RWPE2 (cell line): ENCODE data around the gene FGF1.
A peak's percentile ranks its signal among the peaks of the same experiment; 100 is the strongest.

Experiments
- ATAC-seq: fragments of 200-7000 bp; cut with Tn5 transposase; 3 replicates; pipeline ENCODE4 v1.9.1; 2021; ENCODE audit warnings: low read depth
- DNase-seq: peaks from one replicate; pipeline ENCODE4 v3.0.0-alpha.2; 2020; ENCODE audit warnings: low spot score
- H3K27ac ChIP-seq: fragments of 450-650 bp; 2 replicates; pipeline ENCODE4 v1.5.1; 2017; ENCODE audit warnings: mild to moderate bottlenecking; ENCODE audit not compliant: poor library complexity, severe bottlenecking
- H3K27me3 ChIP-seq: fragments of 250-450 bp; sonication (Bioruptor Pico); 2 replicates; pipeline ENCODE4 v1.5.1; 2021; ENCODE audit warnings: mild to moderate bottlenecking, moderate library complexity; ENCODE audit not compliant: insufficient read depth, poor library complexity, severe bottlenecking
- H3K36me3 ChIP-seq: fragments of 250-450 bp; sonication (Bioruptor Pico); 2 replicates; pipeline ENCODE4 v1.5.1; 2020; ENCODE audit warnings: low read depth, mild to moderate bottlenecking, moderate library complexity
- H3K4me1 ChIP-seq: fragments of 250-450 bp; sonication (Bioruptor Pico); 2 replicates; pipeline ENCODE4 v1.5.1; 2021; ENCODE audit warnings: mild to moderate bottlenecking, moderate library complexity; ENCODE audit not compliant: insufficient read depth, poor library complexity, severe bottlenecking
- H3K4me3 ChIP-seq: fragments of 250-450 bp; sonication (Bioruptor Pico); 2 replicates; pipeline ENCODE4 v1.5.1; 2021; ENCODE audit warnings: mild to moderate bottlenecking, moderate library complexity; ENCODE audit not compliant: severe bottlenecking
- H3K9me3 ChIP-seq: fragments of 250-450 bp; sonication (Bioruptor Pico); 2 replicates; pipeline ENCODE4 v1.5.1; 2021; ENCODE audit warnings: mild to moderate bottlenecking, moderate library complexity; ENCODE audit not compliant: severe bottlenecking
- CTCF ChIP-seq: fragments of 450-650 bp; IDR thresholded peaks from one replicate; pipeline ENCODE4 v1.5.1; 2017; ENCODE audit warnings: mild to moderate bottlenecking, moderate library complexity; ENCODE audit not compliant: poor library complexity, severe bottlenecking

FGF1 gene

GRCh38 chr5:142701673-142702311 lies 15.9 kb upstream of the FGF1 start:
- no peak for TF ChIP-seq CTCF
- no peak for ATAC-seq
- no peaks in the 10 kb centered on the region for H3K9me3 ChIP-seq
- no peaks in the 10 kb centered on the region for H3K4me1 ChIP-seq
- no peaks in the 10 kb centered on the region; the same call in 1 of the 2 replicates for H3K36me3 ChIP-seq
- no peak for DNase-seq
- no peak overlapping the region for H3K4me3 ChIP-seq
- H3K27me3 ChIP-seq = no peaks in the 10 kb centered on the region
- no peak overlapping the region for H3K27ac ChIP-seq

GRCh38 chr5:142700566-142700965 lies 14.7 kb upstream of the FGF1 start:
- ATAC-seq = no peak
- H3K9me3 ChIP-seq = no peaks in the 10 kb centered on the region
- H3K4me3 ChIP-seq = no peak overlapping the region
- no peaks in the 10 kb centered on the region; the same call in 1 of the 2 replicates for H3K36me3 ChIP-seq
- no peak for TF ChIP-seq CTCF
- H3K27ac ChIP-seq = no peak overlapping the region
- no peak for DNase-seq
- H3K27me3 ChIP-seq = no peaks in the 10 kb centered on the region
- no peaks in the 10 kb centered on the region for H3K4me1 ChIP-seq

GRCh38 chr5:142699184-142699720 lies 13.4 kb upstream of the FGF1 start:
- peak; percentile 92 for ATAC-seq

GRCh38 chr5:142698447-142699183 lies 12.7 kb upstream of the FGF1 start:
- no peak for TF ChIP-seq CTCF
- Histone ChIP-seq H3K9me3 (no peaks in the 10 kb centered on the region), H3K4me1 (no peaks in the 10 kb centered on the region), H3K36me3 (no peaks in the 10 kb centered on the region), H3K27ac (no peak overlapping the region), H3K27me3 (no peaks in the 10 kb centered on the region), H3K4me3 (no peak overlapping the region)
- DNase-seq (no peak), ATAC-seq (no peak)

More at GRCh38 chr5:142699184-142699720, 13.4 kb upstream of the FGF1 start:
- Histone ChIP-seq H3K36me3 (no peaks in the 10 kb centered on the region; the same call in 1 of the 2 replicates), H3K27me3 (no peaks in the 10 kb centered on the region), H3K27ac (no peak overlapping the region), H3K9me3 (no peaks in the 10 kb centered on the region), H3K4me3 (no peak overlapping the region), H3K4me1 (no peaks in the 10 kb centered on the region)
- DNase-seq = no peak
- TF ChIP-seq CTCF = peak; percentile 99
